ENCODE results near the gene CASP8.

The CASP8 gene

DNA sequence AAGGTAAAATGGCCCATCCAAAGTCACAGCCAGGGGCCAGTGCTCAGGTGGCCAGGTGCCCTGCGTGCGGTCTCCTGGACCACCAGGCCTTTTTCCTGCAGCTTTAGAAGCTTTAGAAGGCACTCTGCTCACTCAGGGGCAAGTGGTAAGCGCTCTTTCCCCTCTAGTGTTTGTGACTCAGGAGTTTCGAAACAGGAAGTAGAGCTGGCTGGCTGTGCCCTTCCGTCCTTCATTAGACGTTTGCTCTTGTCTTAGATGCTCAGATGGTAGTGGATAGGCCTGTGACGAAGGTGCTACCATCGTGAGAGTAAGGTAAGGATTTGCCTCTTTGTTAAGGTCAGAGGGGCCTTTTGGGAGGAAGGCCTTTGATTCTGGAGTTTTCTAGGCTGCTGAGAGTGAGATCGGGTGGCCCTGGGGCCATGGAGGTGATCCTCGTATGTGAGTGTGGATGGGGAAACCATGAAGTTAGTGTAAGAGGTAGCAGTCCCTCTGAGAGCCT, at the start of gene CASP8:
Gene CASP8 (plus strand): TSS at position 235 of the 499 bp plus-strand sequence. CDS start 5,951 bp downstream, outside the sequence.
- no peak for DNase-seq (ENCODE audit: low spot score)

DNA sequence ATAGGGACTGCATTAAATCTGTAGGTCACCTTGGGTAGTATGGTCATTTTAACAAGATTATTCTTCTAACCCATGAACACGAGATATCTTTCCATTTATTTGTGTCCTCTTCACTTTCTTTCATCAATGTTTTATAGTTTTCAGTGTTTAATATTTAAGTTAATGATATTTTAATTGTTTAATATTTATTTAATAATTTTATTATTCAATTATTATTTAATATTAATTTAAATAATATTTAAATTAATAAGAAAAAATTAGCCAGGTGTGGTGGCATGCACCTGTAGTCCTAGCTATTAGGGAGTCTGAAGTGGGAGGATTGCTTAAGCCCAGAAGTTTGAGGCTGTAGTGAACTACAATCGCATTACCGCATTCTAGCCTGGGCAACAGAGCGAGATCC, 44.4 kb upstream of the CASP8 start:
- DNase-seq (ENCODE audit: low spot score) = no peak

DNA sequence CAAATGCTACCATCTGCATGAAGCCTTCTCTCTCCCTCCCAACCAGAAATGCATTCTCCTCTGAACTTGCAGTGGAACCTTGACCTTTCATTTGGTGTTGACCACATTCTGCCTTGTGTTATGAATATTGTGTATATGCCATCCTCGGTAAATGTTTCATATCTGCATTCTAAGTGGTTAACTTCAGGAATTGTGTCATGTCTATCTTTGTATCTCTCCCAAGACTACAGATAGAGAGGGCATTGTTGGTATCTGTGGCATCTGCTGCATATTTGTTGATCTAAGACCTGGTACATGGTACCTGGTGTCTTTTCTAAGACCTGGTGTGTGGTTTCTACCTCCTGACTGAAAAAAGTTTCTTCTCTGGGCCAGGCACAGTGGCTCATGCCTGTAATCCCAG, 43.4 kb upstream of the CASP8 start:
- DNase-seq (ENCODE audit: low spot score) = no peak

- DNase-seq (ENCODE audit: low spot score) = no peak
These were observed 41.6 kb upstream of the CASP8 start for GRCh38 chr2:201218780-201219179.

DNA sequence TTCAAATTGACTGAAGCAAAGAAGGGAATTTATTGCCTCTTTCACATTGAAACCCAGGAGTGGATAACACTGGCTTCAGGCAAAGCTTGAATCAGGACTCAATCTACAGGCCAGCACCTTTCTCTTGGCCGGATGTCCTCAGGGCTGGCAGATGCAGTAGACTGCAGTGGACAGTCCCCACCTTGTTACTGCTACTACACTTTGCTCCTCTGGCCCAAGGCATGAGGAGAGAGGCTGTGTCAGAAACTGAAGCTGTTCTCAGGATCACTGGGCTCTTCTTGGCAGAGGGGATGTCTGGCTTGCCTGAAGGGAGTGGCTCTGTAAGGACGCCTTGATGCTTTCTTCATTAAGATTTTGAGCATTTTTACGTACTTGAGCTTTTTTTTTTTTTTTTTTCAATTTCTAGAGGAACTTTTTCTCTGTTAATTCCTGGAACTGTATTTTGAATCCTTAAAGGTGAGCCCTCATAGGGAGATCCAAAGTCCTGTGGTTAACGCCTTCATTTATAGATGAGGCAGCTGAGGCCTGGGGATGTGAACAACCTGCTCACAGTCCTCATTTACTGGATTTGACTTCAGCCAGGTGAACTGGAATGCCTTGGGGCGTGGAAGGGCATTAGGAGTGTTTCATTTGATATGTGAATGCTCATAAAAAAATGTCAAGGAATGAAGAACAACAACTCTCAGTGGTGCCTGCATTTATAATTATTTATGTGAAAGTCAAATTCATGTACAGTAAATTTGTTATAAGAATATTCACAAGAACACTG, 40.8 kb upstream of the CASP8 start:
- no peak for DNase-seq (ENCODE audit: low spot score)

DNA sequence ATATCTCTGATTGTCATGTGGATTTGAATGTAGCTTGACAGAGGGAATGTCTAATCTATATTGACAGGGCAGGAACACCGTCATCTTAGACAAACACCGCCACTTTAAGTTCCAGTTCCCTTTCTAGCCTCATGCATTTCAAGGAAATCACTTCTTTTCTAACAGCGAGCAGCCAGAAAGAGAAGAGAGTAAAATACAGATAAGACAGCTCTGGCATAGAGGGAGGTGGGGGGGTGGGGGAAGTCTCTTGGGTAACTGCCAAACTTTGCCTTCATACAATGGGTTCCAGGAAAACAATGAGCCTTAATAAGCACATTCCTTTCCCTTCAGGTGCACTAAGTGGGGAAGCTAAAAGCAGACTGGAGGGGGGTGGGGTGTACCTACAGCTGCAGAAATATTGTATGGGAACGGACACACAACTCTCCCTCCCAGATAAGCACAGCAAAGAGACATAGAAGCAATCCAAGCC, 40.2 kb upstream of the CASP8 start:
- no peak for DNase-seq (ENCODE audit: low spot score)

DNA sequence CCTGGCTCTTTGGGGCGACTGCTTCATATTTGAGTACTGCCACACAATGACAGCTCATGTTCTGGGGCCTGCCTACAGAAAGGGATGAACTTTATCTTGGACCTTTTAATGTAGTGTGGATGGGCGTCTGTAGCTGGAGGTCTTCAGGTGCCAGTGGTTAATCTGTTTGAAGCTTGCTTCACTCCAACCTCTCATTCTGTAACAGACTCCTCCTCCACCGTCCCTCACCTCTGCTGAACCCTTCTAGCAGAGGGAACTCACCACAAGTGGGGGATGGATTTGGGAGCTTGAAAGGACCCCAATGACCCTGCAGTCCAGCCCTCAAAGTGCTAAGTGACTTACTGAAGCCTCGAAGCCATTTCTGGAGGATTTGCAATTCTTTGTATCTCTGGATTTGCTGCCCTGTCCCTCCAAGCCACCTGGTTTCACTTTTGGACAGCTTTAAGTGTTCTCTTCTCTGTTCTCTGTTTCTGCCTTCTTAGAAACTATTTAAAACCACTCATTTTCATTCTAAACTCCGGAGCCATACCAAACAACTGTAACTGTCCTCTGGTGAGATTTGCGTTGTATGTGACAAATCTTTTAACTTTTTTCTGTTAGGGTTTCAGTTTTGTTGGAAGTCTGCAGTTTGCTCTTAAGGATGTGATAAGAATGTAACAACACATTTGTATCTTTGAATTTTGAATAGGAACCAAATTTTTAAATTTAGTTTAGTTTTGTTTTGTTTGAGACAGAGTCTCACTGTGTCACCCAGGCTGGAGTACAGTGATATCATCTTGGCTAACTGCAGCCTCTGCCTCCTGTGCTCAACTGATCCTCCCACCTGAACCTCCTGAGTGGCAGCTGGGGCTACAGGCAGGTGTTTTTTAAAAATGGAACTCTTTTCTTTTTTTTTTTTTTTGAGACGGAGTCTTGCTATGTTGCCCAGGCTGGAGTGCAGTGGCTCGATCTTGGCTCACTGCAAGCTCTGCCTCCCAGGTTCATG, 37.0 kb upstream of the CASP8 start:
- DNase-seq (ENCODE audit: low spot score) = no peak

- no peak for DNase-seq (ENCODE audit: low spot score)
These were observed 31.9 kb upstream of the CASP8 start for GRCh38 chr2:201228271-201228911.

DNA sequence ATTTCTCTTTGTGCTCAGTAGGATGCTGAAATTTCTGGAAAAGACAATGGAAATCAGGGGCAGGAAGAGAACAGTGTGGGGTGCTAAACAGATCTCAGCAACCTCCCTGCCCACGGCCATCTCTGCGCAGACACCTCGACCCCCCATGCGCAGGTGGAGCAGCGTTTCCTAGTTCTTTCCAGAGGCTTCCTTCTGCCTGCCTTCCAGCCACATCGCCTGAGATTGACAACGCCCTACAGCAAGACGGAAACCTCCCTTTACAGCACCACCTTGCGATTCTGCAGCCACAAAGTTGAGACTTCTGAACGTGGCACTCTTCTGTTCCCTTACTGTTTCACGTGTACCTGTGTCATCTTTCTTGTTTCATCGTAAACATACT, 31.4 kb upstream of the CASP8 start:
- DNase-seq (ENCODE audit: low spot score) = no peak

- DNase-seq (ENCODE audit: low spot score) = peak; percentile 82
These were observed 28.4 kb upstream of the CASP8 start for GRCh38 chr2:201231781-201232466.

- DNase-seq (ENCODE audit: low spot score) = no peak
These were observed 27.9 kb upstream of the CASP8 start for GRCh38 chr2:201232467-201232815.

DNA sequence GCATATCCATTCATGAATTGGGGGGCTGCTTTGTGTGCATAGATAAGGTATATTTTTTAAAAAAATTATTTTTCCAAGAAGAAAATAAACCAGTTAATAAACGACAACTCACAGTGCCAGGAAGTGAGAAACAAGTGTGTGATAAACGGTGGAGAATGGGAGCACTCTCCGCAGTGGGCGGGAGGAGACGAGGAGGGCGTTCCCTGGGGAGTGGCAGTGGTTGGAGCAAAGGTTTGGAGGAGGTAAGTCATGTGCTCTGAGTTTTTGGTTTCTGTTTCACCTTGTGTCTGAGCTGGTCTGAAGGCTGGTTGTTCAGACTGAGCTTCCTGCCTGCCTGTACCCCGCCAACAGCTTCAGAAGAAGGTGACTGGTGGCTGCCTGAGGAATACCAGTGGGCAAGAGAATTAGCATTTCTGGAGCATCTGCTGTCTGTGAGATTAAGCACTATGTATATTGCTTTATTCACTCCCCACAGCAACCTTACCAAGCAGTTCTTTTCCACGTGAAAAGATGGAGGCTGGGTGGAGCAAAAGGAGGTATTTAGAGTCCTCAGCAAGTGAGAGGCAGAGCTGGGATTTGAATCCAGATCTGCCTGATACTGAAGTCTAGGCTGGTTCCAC, 27.0 kb upstream of the CASP8 start:
- DNase-seq (ENCODE audit: low spot score) = no peak

- DNase-seq (ENCODE audit: low spot score) = no peak
These were observed 26.3 kb upstream of the CASP8 start for GRCh38 chr2:201233812-201234662.

DNA sequence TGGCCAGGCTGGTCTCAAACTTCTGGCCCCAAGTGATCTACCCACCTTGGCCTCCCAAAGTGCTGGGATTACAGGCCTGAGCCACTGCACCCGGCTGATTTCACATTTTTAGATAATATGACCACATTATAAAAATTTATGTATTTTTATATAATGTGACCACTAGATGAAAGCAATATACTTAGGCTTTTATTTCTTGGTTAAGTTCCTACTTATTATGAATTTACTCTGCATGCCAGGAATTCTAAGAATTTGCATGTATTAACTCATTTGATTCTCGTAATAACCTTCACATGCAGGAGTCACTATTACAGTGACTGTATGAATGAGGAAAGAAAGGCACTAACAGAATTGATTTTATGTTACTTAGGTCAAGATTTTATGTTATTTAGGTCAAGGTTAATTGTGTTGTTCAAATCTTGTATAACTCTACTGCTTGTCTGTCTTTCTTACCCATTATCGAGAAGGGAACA, 25.6 kb upstream of the CASP8 start:
- DNase-seq (ENCODE audit: low spot score) = no peak

DNA sequence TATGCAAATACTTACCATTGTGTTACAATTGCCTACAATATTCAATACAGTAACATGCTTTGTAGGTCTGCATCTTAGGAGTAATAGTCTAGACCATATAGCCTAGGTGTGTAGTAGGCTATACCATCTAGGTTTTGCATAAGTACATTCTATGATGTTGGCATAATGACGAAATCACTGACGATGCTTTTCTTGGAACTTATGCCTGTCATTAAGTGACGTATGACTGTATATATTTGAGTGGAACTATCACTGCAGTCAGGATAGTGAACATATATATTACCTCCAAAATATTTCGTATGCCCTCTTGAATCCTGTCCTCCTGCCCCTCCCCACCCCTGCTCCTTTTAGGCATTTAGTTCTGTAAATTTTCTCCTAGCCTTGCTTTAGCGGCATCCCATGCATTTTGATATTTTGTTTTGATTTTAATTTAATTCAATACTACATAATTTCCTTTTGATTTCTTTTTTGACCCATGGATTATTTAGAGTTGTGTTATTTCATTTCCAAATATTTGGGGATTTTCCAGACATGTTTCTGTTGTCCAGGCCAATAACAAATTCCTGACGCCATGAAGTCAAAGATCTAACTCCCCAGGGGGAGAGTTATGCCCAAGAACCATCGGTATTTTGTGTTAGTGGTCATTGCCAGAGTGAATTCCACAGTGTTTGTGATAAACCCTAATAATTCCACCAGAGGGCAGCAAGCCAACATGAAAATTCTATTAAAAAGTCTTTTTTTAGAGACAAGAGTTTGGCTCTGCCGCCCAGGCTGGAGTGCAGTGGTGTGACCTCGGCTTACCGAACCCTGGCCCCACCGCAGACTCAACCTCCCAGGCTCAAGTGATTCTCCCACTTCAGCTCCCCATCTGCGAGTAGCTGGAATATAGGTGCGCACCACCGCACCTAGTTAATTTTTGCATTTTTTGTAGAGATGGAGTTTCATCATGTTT, 24.2 kb upstream of the CASP8 start:
- DNase-seq (ENCODE audit: low spot score) = peak; percentile 60

DNA sequence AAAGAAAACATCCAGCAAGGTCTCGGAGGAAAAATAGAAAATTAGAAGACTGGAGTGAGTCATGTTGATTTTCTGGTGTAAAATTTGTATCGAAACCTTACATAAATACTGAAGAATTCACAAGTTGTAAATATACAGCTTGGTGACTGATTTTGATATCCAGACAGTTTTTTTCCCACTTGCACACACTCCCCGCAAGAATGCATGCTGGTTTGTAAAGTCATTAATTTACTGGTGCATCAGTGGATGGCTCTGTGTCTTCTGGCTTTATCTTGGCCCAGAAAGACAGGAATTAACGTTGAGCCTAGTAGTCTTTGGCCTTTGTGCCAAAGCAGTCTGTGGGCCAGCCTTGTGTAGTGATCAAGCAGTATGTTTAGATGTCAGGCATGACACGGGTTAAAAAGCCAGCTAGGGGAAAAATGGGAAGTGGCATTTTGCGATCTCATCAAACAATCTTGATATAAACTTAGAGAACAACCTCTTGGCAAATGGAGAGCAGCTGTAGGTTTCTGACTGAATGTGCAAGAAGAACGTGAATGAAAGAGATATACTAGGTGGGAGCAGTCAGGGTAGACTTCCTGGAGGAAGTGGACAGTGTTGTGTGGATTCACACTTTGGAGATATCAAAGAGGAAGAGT, 22.7 kb upstream of the CASP8 start:
- DNase-seq (ENCODE audit: low spot score) = no peak

GRCh38 chr2:201239167-201239935, 21.0 kb upstream of the CASP8 start:
- DNase-seq (ENCODE audit: low spot score) = peak; percentile 23

Measured in hepatic stellate cell (primary cell).